Loucy (cell line): ENCODE measurements around the gene AKNA.

ENCODE experiments used
- EZH2phosphoT487 ChIP-seq: fragments of 200-600 bp; IDR thresholded peaks from 2 replicates; pipeline ENCODE4 v1.6.1; 2018; ENCODE audit warnings: antibody characterized with exemption, mild to moderate bottlenecking, moderate library complexity, borderline replicate concordance
- TF ChIP-seq, protein P1 (sequence below): fragments of 200-600 bp; sonication (generic); conservative IDR thresholded peaks from 2 replicates; pipeline ENCODE4 v1.5.1; 2014; ENCODE audit warnings: mild to moderate bottlenecking, antibody characterized with exemption, low read length

DNA sequence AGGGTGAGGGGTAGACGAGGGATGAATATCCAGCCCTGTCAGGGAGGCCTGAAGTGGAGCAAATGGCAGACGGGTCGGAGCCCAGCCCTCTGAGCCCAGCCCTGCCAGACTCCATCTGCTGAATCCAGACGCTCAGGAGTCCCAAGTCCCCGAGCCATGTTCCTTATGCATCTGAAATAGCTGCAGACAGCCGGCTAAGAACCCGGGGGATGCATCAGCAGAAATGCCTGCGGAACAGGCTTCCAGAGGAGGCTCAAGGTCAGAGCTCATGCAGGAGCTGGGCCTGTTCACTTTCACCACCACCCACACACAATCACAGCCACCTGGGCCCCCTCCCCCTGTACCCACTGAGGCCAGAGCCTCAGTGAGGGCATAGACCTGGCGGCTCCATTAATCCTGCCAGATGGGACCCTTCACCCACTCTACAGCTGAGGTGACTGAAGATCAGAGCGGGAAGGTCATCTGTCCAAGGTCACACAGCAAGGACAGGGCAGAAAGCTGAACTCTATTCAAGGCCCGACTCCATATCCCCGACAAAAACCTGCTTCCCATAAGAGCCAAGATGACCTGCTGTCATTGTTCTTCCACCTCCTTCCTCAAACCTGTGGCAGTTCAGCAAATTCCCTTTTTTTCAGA, 24.4 kb upstream of the AKNA start:
- TF ChIP-seq, protein P1, sequence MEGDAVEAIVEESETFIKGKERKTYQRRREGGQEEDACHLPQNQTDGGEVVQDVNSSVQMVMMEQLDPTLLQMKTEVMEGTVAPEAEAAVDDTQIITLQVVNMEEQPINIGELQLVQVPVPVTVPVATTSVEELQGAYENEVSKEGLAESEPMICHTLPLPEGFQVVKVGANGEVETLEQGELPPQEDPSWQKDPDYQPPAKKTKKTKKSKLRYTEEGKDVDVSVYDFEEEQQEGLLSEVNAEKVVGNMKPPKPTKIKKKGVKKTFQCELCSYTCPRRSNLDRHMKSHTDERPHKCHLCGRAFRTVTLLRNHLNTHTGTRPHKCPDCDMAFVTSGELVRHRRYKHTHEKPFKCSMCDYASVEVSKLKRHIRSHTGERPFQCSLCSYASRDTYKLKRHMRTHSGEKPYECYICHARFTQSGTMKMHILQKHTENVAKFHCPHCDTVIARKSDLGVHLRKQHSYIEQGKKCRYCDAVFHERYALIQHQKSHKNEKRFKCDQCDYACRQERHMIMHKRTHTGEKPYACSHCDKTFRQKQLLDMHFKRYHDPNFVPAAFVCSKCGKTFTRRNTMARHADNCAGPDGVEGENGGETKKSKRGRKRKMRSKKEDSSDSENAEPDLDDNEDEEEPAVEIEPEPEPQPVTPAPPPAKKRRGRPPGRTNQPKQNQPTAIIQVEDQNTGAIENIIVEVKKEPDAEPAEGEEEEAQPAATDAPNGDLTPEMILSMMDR, result no peak
- no peak for TF ChIP-seq EZH2phosphoT487
